Testis (tissue), 3 donors: Measurements from ENCODE around the gene GPR179. TPM values are rescaled to one million over a fixed set of nuclear protein-coding genes. Genes with fewer than 3 reads are reported as not detected.
"Not testable (repeated sequence)": the region's sequence is repeated elsewhere in the genome, so short reads cannot be mapped to it uniquely, and the experiment has no call there.

Source experiments
- DNase-seq: peaks from one replicate; pipeline ENCODE4 v3.0.0-alpha.2; 2019
- H3K27ac ChIP-seq, 2 donors: fragments of 200-600 bp; sonication (generic); one replicate each; pipeline ENCODE4 v1.5.1; 2019
- H3K27me3 ChIP-seq: fragments of 200-600 bp; sonication (generic); one replicate; pipeline ENCODE4 v1.5.1; 2019
- H3K36me3 ChIP-seq: fragments of 200-600 bp; sonication (generic); one replicate; pipeline ENCODE4 v1.5.1; 2017; ENCODE audit warnings: low read depth; ENCODE audit errors: missing control alignments
- H3K4me1 ChIP-seq: fragments of 200-600 bp; sonication (generic); one replicate; pipeline ENCODE4 v1.5.1; 2019
- H3K4me3 ChIP-seq, 2 donors: fragments of 200-600 bp; sonication (generic); one replicate each; pipeline ENCODE4 v1.5.1; 2017 to 2019
- H3K9me3 ChIP-seq: fragments of 200-600 bp; sonication (generic); one replicate; pipeline ENCODE4 v1.5.1; 2017
- POLR2A ChIP-seq: fragments of 450-650 bp; IDR thresholded peaks from one replicate; pipeline ENCODE4 v1.6.1; 2017; ENCODE audit warnings: antibody characterized with exemption, mild to moderate bottlenecking, moderate library complexity
- WGBS, 2 donors: methylation state at CpG; one replicate each; pipeline ENCODE4 v1.1.5; 2018; 5-methylcytosine and 5-hydroxymethylcytosine counted together
- intact Hi-C: fragments of 100-400 bp; cut with DNase I; formaldehyde crosslinking; loops from one replicate; pipeline ENCODE4 v1.15.1; 2023; ENCODE audit warnings: low total_unique reads
- polyA plus RNA-seq: library from polyadenylated mRNA; stranded (reverse); fragments of 350-450 nt; fragmentation: Illumina TruSeq; extraction: RNeasy Lipid Tissue Mini Kit (QIAGEN cat#74804); gene quantifications from one replicate; pipeline ENCODE4 v1.2.3, GENCODE V29; 2014; ENCODE audit warnings: low read depth, low replicate concordance; ENCODE audit not compliant: insufficient read depth
- total RNA-seq, 2 donors: library from RNA; depleted of rRNA; stranded (reverse); fragments of >200 nt; gene quantifications; one replicate each; pipeline ENCODE4 v1.2.3, GENCODE V29; 2016
- TF ChIP-seq, protein P1 (sequence below), 3 experiments: fragments of 450-650 bp in 2 of 3; fragments of 200-600 bp in 1 of 3; sonication (generic) in 1 of 3; IDR thresholded peaks; one replicate each; pipeline ENCODE4 v1.5.1; 2016 to 2019; ENCODE audit warnings: antibody characterized with exemption in 3 of 3, mild to moderate bottlenecking in 2 of 3, moderate library complexity in 1 of 3

GPR179 gene
- total and polyA plus RNA-seq, 3 donors from 2014 or later: 0.61 to 1.3 (median 0.93) TPM

DNA sequence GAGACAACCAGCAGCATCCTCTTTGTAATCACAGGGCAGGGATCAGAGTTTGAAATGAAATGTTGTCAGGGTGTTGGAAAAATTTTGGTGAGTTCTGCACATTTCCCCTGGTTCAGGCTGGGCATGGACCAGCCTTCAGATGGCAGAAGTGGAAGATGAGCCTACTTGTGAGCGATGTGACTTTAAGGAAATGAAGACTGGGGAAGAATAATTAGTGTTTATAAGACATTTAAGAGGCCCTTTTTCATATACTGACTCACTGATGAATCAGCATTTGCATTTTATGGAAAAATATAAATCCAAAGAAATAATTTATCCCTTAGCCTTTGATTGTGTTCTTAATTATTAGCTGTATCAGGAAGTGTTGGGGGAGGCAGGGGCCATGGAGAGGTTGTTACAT, 20.9 kb downstream of the GPR179 start:
- H3K9me3 ChIP-seq: no peaks in the 10 kb centered on the region
- H3K36me3 ChIP-seq: no peaks in the 10 kb centered on the region
- no peak overlapping the region for H3K27ac ChIP-seq
- intact Hi-C loops: no loop called here
- no peak overlapping the region for H3K4me3 ChIP-seq
- no peaks in the 10 kb centered on the region for H3K27me3 ChIP-seq
- TF ChIP-seq POLR2A: no peak
- TF ChIP-seq, protein P1, sequence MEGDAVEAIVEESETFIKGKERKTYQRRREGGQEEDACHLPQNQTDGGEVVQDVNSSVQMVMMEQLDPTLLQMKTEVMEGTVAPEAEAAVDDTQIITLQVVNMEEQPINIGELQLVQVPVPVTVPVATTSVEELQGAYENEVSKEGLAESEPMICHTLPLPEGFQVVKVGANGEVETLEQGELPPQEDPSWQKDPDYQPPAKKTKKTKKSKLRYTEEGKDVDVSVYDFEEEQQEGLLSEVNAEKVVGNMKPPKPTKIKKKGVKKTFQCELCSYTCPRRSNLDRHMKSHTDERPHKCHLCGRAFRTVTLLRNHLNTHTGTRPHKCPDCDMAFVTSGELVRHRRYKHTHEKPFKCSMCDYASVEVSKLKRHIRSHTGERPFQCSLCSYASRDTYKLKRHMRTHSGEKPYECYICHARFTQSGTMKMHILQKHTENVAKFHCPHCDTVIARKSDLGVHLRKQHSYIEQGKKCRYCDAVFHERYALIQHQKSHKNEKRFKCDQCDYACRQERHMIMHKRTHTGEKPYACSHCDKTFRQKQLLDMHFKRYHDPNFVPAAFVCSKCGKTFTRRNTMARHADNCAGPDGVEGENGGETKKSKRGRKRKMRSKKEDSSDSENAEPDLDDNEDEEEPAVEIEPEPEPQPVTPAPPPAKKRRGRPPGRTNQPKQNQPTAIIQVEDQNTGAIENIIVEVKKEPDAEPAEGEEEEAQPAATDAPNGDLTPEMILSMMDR (IDR thresholded peaks at IDR 0.05): no peak
- peaks cover 27% of the 10 kb centered on the region for H3K4me1 ChIP-seq
- no peak for DNase-seq
- 86 to 97% methylated on average over 1 of the region's 1 CpG for WGBS, 2 donors

DNA sequence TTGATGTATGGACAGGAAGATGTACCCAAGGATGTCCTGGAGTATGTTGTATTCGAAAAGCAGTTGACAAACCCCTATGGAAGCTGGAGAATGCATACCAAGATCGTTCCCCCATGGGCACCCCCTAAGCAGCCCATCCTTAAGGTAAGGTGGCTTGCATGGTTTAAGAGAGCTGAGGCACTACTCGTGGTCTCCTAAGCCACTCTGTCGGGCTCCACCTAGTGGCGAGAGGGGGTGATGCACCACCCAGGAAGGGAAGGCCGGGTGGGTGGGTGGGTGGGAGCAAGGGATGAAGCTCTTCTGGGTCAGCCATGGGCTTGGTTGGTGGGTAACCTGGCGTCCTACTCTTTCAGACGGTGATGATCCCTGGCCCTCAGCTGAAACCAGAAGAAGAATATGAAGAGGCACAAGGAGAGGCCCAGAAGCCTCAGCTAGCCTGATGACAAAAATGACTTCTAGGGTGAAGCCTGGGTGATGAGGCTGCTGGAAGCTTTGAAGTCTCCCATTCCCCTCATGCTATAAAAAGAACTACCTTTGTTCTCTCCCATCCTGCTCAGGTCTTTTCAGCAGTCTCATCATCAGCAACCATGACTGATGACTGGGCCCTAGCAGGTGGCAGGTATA, 21.5 kb downstream of the GPR179 start:
- Histone ChIP-seq H3K27ac (no peak overlapping the region), H3K4me1 (peaks cover 27% of the 10 kb centered on the region), H3K36me3 (no peaks in the 10 kb centered on the region), H3K9me3 (no peaks in the 10 kb centered on the region), H3K4me3 (no peak overlapping the region), H3K27me3 (no peaks in the 10 kb centered on the region)
- intact Hi-C loops: no loop called here
- DNase-seq: peak; percentile 65
- no peak for TF ChIP-seq POLR2A
- TF ChIP-seq, protein P1 (IDR thresholded peaks at IDR 0.05): peak in 1 of 3 experiments; percentile 85
- WGBS, 2 donors: 44 to 47% methylated on average over 7 to 8 of the region's 8 CpGs

DNA sequence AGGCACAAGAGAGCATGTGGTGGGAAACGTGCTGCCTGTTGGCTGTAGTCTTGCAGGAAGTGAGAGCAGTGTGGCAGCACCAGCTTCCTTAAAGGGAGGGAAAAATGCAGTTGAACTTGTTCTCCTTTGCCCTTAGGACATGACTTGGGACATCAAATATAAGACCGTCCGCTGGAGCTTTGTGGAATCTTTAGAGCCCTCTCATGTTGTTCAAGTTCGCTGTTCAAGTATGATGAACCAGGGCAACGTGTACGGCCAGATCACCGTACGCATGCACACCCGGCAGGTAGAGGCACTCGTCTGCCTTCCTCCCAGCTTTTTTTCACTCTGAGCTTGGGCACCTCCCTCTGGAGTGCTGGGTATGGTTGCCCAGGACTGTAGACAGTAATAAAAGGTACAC, 23.3 kb downstream of the GPR179 start:
- Histone ChIP-seq H3K27me3 (no peaks in the 10 kb centered on the region), H3K4me1 (peaks cover 14% of the 10 kb centered on the region), H3K9me3 (no peaks in the 10 kb centered on the region), H3K36me3 (no peaks in the 10 kb centered on the region), H3K27ac (no peak overlapping the region), H3K4me3 (no peak overlapping the region)
- 86 to 90% methylated on average over 9 to 10 of the region's 10 CpGs for WGBS, 2 donors
- no peak for DNase-seq
- no peak for TF ChIP-seq POLR2A
- TF ChIP-seq, protein P1 (IDR thresholded peaks at IDR 0.05): no peak
- intact Hi-C loops: no loop called here

DNA sequence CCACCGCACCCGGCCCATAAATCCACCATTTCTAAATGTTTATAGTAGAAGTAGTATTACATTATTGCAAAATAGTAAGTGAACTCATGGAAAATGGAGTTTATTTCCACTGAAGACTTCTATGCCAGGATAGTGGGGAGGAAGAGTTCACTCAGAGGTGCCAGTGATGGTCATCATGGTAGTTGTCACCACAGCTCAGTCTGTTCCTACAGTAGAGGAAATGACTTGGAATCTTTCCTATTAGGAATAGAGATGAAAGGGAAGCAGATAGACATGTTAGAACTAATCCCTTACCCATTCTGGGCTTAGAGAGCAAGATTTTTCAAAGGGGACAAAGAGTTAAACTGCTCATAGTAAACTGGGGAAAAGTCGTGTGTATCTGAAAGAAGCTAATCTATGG, 26.7 kb downstream of the GPR179 start:
- intact Hi-C loops: no loop called here
- no peaks in the 10 kb centered on the region for H3K36me3 ChIP-seq
- H3K27ac ChIP-seq: no peak overlapping the region
- no peaks in the 10 kb centered on the region for H3K27me3 ChIP-seq
- H3K9me3 ChIP-seq: no peaks in the 10 kb centered on the region
- 84 to 88% methylated on average over 3 of the region's 3 CpGs for WGBS, 2 donors
- H3K4me1 ChIP-seq: no peaks in the 10 kb centered on the region
- no peak for DNase-seq
- no peak for TF ChIP-seq POLR2A
- H3K4me3 ChIP-seq: no peak overlapping the region

DNA sequence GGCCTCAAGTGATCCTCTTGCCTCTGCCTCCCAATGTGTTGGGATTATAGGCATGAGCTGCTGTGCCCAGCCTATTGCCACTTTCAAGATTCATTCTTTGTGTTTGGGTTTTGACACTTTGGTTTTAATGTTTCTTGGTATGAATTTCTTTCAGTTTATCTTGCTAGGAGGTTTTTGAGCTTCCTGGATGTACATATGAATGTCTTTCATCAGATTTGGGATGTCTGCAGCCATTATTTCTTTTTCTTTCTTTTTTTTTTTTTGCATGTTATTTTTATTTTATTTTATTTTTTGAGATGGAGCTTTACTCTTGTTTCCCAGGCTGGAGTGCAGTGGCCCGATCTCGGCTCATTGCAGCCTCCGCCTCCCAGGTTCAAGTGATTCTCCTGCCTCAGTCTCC, 28.3 kb downstream of the GPR179 start:
- Histone ChIP-seq H3K4me1 (no peaks in the 10 kb centered on the region), H3K36me3 (no peaks in the 10 kb centered on the region), H3K4me3 (no peak overlapping the region), H3K27ac (no peak overlapping the region), H3K9me3 (no peaks in the 10 kb centered on the region), H3K27me3 (no peaks in the 10 kb centered on the region)
- 63 to 64% methylated on average over 3 of the region's 3 CpGs for WGBS, 2 donors
- no peak for DNase-seq
- TF ChIP-seq, protein P1 (IDR thresholded peaks at IDR 0.05): no peak
- TF ChIP-seq POLR2A: no peak
- intact Hi-C loops: no loop called here

DNA sequence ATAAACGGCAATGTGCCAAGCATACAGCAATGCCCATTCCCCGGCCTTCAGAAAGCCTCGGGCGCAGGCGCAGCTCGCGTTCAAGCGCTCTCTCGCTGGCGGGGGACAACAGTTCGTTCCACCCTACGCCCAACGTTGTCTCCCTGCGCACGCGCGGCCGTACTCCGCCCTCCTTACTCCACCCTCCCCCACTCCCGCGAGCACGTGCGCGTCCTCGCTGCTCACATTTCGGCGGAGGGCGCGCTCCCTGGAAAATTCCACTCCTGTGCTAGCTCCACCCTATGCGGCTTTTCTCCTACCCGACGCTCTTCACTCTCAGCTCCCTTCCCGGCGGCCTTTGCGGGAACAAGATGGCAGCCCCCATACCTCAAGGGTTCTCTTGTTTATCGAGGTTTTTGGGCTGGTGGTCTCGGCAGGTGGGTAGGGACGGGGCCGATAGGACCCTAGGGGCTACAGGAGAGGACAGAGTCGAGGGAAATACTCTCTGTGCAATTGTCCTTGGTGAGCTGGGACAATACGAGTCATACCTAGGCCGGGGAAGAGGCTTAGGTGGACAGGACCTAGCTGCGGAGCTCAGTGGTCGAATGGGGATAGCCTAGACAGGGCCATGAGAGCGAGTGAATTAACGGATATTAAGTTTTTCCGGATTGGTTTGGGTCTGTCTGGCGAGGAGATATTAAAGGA, 46.8 kb downstream of the GPR179 start, which contains the start of gene MRPL45:
MRPL45 (plus strand) TSS at position 335 of the 684 bp plus-strand sequence; CDS start at position 351, 16 bp downstream.
- intact Hi-C loops, H3K4me1 ChIP-seq, H3K27me3 ChIP-seq, H3K9me3 ChIP-seq, H3K36me3 ChIP-seq: not testable (repeated sequence)
- Histone ChIP-seq H3K4me3 (peak within 1 kb of the TSS; percentile 45 to 65), H3K27ac (peak within 1 kb of the TSS; percentile 50 to 59)
- WGBS, 2 donors: 1% methylated on average over 48 of the region's 48 CpGs
- DNase-seq: peak; percentile 97

DNA sequence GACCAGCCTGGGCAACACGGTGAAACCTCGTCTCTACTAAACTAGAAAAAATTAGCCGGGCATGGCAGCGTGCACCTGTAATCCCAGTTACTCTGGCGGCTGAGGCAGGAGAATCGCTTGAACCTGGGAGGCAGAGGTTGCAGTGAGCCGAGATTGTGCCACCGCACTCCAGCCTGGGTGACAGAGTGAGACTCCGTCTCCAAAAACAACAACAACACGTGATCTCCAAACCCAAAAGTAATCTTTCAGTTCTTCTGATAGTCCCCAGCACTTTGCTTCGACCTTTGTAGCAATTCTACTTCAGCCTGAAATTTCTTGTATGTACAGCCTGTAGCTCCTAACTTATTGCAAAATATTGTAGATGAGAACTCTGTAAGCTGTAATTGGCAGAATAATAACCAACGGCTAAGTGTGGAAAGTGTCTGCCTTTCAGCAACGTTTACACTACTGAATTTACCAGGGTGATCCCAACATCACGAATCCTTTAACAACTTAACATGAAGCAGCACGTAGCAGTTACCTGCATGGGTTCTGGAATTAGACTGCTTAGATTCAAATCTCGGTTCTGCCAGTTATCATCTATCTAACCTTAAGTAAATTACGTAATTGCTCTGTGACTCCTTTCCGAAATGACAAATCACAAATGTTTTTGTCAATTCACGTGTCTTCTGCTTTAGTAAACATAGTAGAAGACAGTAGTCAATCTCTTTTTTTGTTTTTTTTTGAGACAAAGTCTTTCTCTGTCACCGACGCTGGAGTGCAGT, 48.0 kb downstream of the GPR179 start:
- H3K4me1 ChIP-seq, H3K36me3 ChIP-seq, intact Hi-C loops, H3K27me3 ChIP-seq, H3K9me3 ChIP-seq, DNase-seq, H3K27ac ChIP-seq: not testable (repeated sequence)
- WGBS, 2 donors: 41 to 54% methylated on average over 21 of the region's 21 CpGs
- H3K4me3 ChIP-seq: peak overlapping the region in 1 of 2 donors; percentile 65
